COLO829 (cell line): ENCODE results near the gene UBR1.
"Not testable (repeated sequence)": the region's sequence is repeated elsewhere in the genome, so short reads cannot be mapped to it uniquely, and the experiment has no call there.

Experiments used
- DNase-seq: peaks from one replicate; pipeline ENCODE4 v3.0.0; 2012; ENCODE audit warnings: low spot score

UBR1 gene

DNA sequence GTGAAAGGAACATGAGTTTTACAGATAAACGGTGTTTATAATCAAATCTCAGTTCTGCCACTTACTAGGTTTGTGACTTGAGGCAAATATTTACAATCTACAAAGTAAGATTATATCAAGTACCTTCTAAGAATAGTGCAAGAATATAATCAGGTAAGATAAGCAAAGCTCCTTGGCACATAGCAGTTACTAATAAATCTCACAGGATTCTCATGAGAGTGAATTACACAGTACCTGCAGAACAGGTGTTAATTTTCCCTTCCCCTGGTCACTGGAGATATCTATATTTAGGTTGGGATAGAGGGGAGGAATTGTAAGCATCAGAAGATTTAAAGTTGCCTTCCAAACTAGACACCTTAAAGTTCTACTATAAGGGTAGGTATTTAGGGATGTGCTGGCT lies 53.0 kb downstream of the UBR1 start:
- no peak for DNase-seq

DNA sequence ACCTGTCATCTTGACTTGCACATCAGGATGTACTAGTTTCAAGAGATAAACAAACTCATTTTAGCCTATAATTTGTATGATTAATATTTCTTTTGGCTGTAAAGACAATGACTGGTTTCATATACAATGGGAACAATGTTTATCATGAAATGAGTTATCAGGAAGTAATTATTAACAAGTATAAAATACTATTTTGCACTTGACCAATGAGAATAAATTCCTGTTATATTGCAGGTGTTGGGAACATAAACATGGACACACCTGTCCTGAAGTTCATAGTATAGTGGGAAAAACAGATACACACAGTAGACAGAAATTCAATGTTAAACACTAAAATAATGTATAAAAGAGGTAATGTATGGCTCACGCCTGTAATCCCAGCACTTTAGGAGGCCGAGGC lies 56.9 kb downstream of the UBR1 start:
- DNase-seq = no peak

DNA sequence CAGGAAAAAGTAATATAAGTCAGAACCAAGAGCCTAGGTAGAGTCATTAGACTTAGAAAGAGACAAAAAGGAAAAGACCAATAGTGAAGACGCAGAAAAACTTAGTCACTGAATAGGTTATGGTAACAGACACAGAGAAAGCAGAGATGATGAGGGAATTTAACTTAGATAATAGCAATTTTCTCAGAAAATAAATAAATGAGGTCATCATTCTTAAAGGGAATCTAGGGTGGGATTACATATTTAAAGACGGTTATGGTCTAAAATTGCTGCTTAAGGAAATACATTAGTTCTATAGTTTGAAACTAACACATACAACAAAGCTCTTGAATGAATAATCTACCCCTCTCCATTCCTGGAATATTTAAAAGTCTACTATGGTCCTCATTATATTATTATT lies 59.4 kb downstream of the UBR1 start:
- DNase-seq = no peak

DNA sequence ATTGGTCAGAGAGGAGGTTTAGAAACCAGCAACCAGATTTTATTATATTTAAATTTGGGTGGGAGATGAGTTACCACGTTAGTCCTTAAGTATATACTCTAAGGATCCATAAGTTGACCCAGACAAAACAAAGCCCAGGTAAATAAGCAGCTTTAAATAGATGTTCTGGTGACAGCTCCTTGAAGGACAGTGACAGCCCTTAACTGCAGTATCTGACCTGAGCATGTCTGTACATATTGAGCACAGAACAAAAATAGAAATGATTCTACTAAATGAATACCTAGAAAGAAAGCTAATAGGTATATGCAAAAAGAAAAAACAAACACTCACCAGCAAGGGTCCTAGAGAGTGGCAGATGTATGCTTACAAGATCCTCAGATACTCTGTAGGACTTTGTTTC lies 63.0 kb downstream of the UBR1 start:
- DNase-seq = no peak

DNA sequence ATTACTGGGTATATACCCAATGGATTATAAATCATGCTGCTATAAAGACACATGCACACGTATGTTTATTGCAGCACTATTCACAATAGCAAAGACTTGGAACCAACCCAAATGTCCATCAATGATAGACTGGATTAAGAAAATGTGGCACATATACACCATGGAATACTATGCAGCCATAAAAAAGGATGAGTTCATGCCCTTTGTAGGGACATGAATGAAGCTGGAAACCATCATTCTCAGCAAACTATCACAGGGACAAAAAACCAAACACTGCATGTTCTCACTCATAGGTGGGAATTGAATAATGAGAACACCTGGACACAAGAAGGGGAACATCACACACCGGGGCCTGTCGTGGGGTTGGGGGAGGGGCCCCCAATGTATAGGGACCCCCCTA lies 64.8 kb downstream of the UBR1 start:
- not testable (repeated sequence) for DNase-seq

DNA sequence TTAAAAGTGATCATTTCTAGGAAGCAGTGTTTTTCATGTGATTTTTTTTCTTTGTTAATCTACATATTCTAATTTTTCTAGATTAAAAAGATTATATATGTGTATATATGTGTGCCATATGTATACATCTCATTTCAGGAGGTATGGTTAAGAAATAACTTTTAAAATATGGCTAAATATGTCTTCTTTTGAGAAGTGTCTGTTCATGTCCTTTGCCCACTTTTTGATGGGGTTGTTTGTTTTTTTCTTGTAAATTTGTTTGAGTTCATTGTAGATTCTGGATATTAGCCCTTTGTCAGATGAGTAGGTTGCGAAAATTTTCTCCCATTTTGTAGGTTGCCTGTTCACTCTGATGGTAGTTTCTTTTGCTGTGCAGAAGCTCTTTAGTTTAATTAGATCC lies 70.6 kb downstream of the UBR1 start:
- not testable (repeated sequence) for DNase-seq

DNA sequence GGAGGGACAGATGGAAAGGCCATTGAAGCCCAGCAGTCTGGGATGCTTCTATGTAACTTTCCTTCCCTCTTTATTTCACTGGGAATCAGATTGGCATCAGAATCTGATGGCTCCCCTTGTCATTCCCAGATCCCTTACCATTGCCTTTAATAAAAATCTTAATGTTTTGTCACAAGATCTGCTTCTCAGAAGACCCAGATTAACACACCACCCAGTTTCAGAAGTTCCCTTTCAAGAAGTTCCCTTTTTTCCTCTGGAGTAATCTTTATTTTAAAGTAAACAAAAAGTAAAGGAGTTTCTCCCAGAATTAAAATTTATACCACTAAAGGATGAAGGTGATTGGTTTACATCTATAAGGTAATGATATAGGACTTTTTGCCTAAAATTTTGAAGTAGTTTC lies 76.4 kb downstream of the UBR1 start:
- no peak for DNase-seq

DNA sequence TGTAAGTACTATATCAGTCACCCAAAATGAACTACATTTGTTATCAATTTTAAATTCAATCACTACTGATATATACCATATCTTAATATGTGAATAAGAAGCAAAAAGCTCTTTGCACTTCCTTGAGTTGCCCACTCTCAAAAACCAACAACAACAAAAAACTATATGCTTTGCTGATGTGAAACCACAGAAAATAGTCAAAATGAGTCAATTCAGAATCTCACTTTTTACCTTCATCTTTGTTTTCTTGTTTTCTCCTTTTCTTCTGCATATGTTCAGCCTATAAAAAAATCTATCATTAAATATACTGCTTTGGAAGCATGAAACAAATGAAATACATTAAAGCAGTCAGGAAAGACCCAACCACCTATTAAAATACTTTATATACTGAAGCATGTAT lies 80.7 kb downstream of the UBR1 start:
- DNase-seq = no peak

DNA sequence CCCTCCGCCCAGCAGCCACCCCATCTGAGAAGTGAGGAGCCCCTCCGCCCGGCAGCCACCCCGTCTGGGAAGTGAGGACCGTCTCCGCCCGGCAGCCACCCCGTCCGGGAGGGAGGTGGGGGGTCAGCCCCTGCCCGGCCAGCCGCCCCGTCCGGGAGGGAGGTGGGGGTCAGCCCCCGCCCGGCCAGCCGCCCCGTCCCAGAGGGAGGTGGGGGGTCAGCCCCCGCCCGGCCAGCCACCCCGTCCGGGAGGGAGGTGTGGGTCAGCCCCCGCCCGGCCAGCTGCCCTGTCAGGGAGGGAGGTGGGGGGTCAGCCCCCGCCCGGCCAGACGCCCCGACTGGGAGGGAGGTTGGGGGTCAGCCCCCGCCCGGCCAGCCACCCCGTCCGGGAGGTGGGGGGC lies 91.2 kb downstream of the UBR1 start:
- not testable (repeated sequence) for DNase-seq

DNA sequence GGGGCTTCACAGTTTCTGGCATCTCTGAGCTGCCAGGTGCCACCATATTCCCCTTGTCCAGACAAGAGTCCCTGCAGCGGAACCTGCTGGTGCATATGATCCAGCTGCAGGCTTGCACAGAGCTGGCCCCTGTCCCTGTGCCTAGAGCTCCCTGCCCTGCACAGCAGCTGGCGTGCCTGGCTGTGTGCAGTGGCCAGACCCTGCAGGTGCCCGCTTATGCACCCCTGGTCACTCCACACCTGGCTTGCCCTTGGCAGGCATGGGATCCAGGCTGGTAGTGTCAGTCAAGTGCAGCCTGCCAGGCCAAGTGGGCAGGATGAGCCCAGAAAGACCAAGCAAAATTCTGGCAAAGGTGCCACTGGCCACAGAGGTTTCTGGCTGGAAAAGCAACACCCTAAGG lies 96.6 kb downstream of the UBR1 start:
- DNase-seq = no peak

DNA sequence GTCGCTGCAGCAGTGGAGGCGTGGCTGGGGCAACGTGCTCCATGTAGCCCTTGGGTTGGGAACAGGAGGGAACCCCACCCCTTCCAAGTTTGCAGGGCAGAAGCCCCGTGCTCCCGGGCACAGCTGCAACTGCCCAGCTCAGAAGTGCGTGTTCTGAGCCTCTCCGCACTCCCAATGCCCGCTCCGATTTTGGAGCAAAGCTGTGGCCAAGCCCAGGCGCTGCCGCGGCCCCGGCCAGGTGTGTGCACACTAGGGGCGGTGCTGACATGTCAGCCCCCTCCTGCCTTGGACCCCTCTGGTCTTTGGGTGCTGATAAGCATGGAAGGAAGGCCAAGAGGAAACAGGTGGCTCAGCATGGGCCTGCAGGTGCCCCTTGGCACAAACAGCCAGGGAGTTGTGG lies 97.7 kb downstream of the UBR1 start:
- no peak for DNase-seq

DNA sequence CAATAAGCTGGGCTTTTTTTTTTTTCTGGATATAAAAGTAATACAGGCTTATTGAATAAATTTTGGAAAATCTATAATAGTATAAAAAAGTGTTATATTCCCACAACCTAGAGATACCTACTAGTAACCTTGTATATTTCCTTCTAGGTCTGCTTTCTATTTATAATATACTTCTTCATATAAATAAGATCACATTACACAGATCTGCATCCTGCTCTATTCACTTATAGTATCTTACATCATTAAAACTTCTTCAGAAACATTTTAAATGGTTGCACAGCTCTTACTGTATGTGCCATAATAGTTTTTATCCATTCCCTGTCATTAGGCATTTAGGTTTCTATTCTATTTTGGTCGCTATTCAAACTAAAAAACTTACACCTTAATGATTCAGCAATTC lies 98.3 kb downstream of the UBR1 start:
- no peak for DNase-seq

DNA sequence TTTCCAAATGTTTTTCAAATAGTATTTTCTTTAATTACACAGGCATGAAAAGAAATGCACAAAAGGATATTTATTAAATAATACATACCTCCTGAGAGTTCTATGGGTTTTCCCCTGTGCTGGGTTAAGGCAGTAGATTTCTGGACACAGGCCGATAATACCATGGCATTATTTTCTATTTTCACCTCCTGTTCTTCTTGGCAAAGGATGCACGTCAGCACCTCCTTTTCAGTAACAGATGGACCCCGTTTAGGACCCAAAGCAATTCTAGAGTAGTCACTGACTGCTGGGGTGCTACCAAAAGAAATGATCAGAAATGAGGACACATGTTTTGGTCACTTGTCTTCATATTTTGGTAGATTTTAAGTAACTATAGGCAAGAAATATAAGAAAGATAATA lies 98.8 kb downstream of the UBR1 start:
- no peak for DNase-seq

DNA sequence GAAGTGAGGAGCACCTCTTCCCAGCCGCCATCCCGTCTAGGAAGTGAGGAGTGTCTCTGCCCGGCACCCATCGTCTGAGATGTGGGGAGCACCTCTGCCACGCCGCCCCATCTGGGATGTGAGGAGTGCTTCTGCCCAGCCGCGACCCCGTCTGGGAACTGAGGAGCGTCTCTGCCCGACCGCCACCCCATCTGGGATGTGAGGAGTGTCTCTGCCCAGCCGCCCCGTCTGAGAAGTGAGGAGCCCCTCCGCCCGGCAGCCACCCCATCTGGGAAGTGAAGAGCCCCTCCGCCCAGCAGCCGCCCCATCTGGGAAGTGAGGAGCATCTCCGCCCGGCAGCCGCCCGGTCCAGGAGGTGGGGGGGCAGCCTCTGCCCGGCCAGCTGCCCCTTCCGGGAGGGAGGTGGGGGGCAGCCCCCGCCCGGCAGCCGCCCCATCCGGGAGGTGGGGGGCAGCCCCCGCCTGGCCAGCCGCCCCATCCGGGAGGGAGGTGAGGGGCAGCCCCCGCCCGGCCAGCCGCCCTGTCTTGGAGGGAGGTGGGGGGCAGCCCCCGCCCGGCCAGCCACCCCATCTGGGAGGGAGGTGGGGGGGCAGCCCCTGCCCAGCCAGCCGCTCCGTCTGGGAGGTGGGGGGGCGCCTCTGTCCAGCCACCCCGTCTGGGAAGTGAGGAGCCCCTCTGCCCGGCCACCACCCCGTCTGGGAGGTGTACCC lies 100.8 kb downstream of the UBR1 start:
- not testable (repeated sequence) for DNase-seq

DNA sequence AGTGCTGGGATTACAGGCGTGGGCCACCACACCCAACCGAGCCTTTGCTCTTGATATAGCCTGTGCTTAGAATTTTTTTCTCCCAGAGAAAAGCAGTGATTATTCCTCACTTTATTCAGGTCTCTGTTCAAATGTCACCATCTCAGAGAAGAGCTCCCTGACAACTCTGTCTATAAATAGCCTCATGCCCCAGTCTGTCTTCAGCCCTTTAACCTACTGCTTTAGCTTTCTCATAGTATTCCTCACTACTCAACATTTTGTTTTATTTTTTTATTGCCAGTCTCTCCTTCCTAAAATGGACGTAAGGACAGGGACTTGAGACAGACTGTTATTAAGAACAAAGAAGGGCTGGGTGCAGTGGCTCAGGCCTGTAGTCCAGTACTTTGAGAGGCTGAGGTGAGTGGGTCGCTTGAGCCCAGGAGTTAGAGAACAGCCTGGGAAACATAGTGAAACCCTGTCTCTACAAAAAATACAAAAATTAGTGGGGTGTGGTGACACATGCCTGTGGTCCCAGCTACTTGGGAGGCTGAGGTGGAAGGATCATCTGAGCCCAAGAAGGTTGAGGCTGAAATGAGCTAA lies 106.5 kb downstream of the UBR1 start:
- DNase-seq = no peak

DNA sequence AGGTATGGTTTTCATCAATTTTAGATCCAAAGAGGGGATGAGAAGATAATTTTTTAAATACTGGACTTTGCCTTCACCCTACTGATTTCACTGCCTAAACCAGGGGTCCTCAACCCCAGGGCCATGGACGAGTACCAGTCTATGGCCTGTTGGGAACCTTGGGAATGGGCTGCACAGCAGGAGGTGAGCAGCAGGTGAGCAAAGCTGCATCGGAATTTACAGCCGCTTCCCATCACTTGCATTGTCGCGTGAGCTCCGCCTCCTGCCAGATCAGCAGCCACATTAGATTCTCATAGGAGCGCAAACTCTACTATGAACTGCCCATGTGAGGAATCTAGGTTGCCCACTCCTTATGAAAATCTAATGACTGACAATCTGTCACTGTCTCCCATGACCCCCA lies 109.0 kb downstream of the UBR1 start:
- no peak for DNase-seq

DNA sequence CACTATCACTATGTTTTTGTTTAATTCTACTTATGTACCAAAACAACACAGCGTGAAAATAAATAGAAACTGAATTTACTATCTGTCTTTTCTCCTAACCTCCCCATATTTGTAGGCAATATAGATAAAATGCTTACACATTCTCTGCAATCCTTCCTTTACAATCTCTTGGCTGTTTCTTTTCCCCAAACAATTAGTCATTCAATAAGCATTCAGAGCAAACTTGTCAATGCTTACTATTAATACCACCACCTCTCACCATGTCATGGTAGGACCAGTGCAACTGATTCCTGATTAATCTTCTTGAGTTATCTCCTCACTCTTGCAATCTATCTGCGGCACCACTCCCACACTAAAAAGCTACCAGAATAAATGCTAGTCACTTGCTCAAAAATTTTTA lies 111.3 kb downstream of the UBR1 start:
- no peak for DNase-seq

DNA sequence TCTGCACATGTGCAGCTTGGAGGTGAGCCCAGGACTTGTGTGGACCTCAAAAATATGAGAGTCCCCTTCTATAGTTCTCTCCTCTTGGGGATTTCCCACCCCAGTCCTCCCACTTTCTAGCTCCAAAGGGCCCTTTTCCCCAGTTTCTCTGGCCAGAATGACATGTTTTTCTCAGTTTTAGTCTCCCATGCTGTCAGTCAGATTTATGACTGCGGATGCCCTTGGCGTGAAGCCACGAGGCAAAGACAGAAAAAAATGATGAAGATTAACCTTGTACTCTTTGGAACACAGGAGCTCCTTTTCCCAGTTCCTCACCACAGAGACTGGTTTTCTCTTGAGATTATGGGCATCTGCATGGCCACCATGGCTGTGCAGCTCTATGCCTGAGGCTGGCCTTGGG lies 113.2 kb downstream of the UBR1 start:
- DNase-seq = no peak

DNA sequence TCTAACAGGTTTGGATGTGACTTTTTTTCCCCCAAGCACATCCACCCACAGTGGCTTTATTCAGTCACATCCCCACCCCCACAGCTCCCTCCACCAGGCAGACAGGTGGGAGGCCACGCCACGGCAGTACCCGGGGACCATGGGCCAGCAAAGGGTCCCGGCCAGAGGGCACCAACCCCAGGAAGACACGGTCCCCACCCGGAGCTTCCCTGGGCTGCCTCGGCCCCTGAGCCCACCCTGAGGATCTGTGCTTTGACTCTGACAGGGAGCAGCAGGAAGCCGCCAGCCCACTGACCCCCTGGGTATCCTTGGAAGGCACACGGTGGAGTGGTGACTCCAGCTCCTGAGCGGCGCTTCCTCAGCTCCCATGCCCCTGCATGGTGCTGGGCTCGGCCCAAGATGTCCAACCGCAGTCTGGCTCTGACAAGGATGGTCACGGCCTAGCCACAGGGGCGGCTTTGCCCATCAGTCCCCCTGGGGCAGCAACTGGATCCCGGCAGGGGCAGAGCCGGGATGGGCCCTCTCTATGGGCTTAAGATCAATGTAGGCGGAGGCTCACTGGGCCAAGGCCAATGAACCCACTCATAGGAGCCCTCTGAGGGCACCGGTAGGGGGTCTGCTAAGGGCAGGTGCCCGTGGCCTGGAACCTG lies 119.0 kb downstream of the UBR1 start:
- no peak for DNase-seq

DNA sequence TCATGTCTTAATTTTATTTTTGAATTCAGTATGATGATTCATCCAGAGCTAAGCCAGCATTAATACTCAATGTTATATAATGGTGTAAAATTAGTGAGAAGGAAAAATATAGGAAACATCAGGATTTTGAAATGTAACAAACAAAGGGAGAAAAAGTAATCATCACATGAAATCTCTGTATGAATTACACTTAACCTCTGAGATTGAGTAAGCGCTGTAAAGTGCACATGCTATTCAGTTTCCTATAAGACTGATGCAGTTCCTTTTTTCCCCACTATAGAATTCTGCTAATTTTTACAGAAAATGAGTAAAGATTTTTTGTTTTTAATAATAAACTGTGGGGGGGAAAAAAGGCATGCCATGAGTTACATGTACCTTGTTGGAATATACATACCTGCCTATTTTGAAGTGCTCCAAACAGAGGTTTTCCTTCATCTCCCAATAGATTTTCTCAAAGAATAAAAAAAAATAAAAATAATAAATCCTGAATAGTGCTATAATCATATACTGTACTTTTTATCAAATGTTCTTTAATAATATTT lies 121.3 kb downstream of the UBR1 start:
- DNase-seq = no peak

DNA sequence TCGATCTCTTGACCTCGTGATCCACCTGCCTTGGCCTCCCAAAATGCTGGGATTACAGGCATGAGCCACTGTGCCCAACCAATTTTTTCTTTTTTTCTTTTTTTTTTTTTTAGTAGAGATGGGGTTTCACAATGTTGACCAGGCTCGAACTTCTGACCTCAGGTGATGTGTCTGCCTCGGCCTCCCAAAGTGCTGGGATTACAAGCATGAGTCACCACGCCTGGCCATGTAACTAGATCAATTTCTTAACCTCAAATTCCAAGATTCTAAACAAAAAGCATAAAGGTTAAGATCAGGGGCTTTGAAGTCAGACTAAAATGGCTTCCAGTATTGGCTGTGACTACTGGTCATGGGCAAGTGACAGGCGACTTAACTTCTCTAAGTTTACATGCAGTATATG lies 126.7 kb downstream of the UBR1 start:
- not testable (repeated sequence) for DNase-seq

DNA sequence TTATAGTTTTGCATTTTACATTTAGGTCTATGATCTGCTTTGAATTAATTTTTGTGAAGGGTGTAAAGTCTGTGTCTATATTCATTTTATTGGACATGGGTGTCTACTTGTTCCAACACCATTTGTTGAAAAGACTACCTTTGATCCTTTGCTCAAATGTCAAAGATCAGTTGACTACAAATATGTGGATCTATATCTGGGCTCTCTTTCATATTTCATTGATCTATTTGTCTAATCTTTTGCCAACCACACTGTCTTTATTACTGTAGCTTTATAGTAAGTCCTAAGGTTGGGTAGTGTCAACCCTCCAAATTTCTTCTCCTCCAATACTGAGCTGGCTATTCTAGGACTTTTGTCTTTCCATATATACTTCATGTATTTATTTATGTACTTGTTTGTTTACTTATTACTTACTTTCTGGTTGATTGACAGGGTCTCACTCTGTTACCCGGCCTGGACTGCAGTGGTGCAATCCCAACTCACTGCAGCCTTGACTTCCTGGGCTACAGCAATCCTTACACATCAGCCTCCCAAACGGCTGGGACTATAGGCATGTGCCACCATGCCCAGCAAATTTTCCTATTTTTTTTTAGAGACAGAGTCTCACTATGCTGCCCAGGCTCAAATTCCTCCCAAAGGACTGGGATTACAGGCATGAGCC lies 131.5 kb downstream of the UBR1 start:
- no peak for DNase-seq

DNA sequence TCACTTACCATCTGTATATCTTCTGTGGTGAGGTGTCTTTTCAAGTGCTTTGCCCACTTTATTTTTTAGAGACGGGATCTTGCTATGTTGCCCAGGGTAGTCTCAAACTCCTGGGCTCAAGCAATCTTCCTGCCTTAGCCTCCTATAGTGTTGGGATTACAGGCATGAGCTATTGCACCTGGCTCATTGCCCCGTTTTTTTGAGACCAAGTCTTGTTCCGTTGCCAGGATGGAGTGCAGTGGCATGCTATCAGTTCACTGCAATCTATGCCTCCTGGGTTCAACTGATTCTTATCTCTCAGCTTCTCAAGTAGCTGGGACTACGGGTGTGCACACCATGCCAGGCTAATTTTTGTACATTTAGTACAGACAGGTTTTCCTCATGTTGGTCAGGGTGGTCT lies 132.7 kb downstream of the UBR1 start:
- DNase-seq = no peak
